SK-N-SH (cell line): Measurements from ENCODE around the gene TMEM140.

Experiments used
- CHD2 ChIP-seq: fragments of 150-350 bp; IDR thresholded peaks from 2 replicates; pipeline ENCODE4 v1.6.1; 2018; ENCODE audit warnings: low read length; ENCODE audit not compliant: partially characterized antibody
- ELF1 ChIP-seq: IDR thresholded peaks from 2 replicates; pipeline ENCODE4 v1.4.0; 2012
- EZH2phosphoT487 ChIP-seq: fragments of 200-600 bp; sonication (generic); IDR thresholded peaks from 2 replicates; pipeline ENCODE4 v1.6.1; 2017; ENCODE audit warnings: low read depth, mixed run types, mild to moderate bottlenecking, antibody characterized with exemption, moderate library complexity, borderline replicate concordance
- GATA2 ChIP-seq: sonication (generic); formaldehyde crosslinking; IDR thresholded peaks from 2 replicates; pipeline ENCODE4 v1.5.0; 2020; ENCODE audit warnings: mild to moderate bottlenecking, missing genetic modification reagents
- NRF1 ChIP-seq: IDR thresholded peaks from 2 replicates; pipeline ENCODE4 v1.6.1; 2012; ENCODE audit warnings: low read depth, mild to moderate bottlenecking, low read length
- POLR2AphosphoS5 ChIP-seq: IDR thresholded peaks from 2 replicates; pipeline ENCODE4 v1.6.1; 2012; ENCODE audit warnings: low read depth, low read length
- REST ChIP-seq: IDR thresholded peaks from 2 replicates; pipeline ENCODE4 v1.6.1; 2012; ENCODE audit warnings: mild to moderate bottlenecking, low read depth, low read length, moderate library complexity
- RFX5 ChIP-seq: IDR thresholded peaks from 2 replicates; pipeline ENCODE4 v1.6.1; 2012; ENCODE audit warnings: mild to moderate bottlenecking, improper control_type of control experiment, low read length
- TEAD4 ChIP-seq: IDR thresholded peaks from 2 replicates; pipeline ENCODE4 v1.4.0; 2012; ENCODE audit warnings: mild to moderate bottlenecking, borderline replicate concordance; ENCODE audit not compliant: insufficient read depth
- YY1 ChIP-seq: IDR thresholded peaks from 2 replicates; pipeline ENCODE4 v1.4.0; 2012; ENCODE audit warnings: low read depth, mild to moderate bottlenecking
- TF ChIP-seq, protein P1 (sequence below): fragments of 200-600 bp; sonication (generic); IDR thresholded peaks from 2 replicates; pipeline ENCODE4 v1.6.1; 2017; ENCODE audit warnings: antibody characterized with exemption, mild to moderate bottlenecking, moderate library complexity
- TF ChIP-seq, protein P2 (sequence below): IDR thresholded peaks from 2 replicates; pipeline ENCODE4; 2012

DNA sequence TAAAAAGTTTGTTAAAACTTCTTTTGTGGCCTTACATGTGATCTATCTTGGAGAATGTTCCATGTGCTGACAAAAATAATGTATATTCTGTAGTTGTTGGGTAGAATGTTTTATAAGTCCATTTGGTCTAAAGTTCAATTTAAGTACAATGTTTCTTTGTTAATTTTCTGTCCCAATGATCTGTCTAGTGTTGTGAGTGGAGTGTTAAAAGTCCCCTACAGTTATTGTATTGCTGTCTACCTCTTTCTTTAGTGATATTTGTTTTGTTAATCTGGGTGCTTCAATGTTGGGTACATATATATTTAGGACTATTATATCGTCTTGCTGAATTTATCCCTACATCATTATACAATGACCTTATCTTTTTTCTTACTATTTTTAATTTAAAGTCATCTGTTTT is 6.9 kb downstream of the TMEM140 start:
- TF ChIP-seq RFX5 (no peak), GATA2 (no peak), TEAD4 (no peak), EZH2phosphoT487 (no peak), ELF1 (no peak), YY1 (no peak), POLR2AphosphoS5 (no peak), NRF1 (no peak), REST (no peak), CHD2 (no peak)
- TF ChIP-seq, protein P1, sequence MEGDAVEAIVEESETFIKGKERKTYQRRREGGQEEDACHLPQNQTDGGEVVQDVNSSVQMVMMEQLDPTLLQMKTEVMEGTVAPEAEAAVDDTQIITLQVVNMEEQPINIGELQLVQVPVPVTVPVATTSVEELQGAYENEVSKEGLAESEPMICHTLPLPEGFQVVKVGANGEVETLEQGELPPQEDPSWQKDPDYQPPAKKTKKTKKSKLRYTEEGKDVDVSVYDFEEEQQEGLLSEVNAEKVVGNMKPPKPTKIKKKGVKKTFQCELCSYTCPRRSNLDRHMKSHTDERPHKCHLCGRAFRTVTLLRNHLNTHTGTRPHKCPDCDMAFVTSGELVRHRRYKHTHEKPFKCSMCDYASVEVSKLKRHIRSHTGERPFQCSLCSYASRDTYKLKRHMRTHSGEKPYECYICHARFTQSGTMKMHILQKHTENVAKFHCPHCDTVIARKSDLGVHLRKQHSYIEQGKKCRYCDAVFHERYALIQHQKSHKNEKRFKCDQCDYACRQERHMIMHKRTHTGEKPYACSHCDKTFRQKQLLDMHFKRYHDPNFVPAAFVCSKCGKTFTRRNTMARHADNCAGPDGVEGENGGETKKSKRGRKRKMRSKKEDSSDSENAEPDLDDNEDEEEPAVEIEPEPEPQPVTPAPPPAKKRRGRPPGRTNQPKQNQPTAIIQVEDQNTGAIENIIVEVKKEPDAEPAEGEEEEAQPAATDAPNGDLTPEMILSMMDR = no peak
- TF ChIP-seq, protein P2, sequence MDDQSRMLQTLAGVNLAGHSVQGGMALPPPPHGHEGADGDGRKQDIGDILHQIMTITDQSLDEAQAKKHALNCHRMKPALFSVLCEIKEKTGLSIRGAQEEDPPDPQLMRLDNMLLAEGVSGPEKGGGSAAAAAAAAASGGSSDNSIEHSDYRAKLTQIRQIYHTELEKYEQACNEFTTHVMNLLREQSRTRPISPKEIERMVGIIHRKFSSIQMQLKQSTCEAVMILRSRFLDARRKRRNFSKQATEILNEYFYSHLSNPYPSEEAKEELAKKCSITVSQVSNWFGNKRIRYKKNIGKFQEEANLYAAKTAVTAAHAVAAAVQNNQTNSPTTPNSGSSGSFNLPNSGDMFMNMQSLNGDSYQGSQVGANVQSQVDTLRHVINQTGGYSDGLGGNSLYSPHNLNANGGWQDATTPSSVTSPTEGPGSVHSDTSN = no peak
